Epidermal melanocyte (primary cell): ENCODE measurements around the gene TLCD1.

ENCODE experiments used
- DNase-seq: peaks from one replicate; pipeline ENCODE4 v3.0.0; 2011; ENCODE audit warnings: low spot score; ENCODE audit not compliant: insufficient read length

Gene TLCD1

GRCh38 chr17:28714281-28714680 lies 11.8 kb downstream of the TLCD1 start:
- DNase-seq: no peak

DNA sequence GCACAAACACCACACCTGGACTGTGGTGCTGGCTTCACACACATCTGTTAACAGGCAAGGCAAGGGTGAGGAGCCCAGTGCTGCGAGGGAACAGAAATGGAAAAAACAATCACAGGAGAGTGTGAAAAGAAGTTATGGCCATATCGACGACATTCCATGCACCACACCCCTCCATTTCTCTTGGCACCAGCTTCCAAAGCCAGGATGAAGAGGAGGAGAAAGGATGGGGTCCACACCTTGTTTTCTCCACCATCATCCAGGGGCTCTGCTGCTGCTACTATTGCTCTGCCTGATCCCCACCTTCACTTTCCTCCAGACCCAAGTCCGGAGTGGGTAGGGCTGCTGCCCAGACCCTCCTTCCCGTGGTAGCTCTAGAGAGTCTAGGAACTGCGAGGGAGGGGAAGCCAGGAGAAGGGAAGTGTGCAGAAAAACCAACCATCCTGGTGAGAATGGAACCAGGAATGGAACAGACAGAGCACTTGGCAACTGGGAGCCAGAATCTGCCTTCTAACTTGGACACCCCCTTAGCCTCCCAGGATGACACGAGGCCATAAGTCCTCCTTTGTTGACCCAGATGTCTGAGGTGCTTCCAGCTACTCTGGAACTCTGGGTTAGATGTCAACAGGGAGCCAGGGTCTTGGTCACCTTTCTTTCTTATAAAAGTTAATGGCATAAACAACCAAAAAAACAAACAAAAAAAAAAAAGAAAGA lies 13.2 kb downstream of the TLCD1 start:
- no peak for DNase-seq

DNA sequence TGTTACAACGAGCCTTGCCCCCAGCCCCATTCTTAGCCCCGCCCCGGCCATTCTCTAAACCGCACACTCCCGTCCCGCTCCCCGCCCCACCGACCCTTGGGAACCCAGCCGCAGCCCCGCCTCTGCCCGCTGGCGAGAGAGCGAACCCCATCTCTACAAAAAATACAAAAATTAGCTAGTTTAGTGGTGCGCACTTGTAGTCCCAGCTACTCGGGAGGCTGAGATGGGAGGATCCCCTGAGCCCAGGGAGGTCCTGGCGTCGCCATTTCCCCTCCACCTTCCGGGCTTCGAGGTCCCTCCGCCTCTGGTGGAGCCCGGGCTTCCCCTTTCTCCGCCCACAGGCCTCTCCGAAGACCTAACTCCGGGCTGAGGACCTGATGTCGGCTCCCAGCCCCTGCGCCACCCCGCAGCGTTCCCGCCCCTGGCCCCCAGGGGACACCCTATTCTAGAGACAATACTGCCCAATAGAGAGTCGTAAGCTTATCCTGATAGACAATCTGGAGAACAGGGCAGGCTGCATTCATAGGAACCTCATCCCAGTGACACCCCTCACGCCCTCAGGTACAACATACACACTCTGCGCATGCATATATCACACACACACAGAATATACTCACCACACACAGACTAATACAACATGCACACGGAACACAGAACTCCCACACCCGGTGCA lies 13.9 kb downstream of the TLCD1 start:
- DNase-seq: no peak

GRCh38 chr17:28711723-28712031 lies 14.4 kb downstream of the TLCD1 start, which contains the start of gene PROCA1:
Gene PROCA1, minus strand, starts transcription at chr17:28711888. Its CDS starts 228 bp downstream, at chr17:28711660.
- DNase-seq: no peak

GRCh38 chr17:28710861-28711722 lies 14.9 kb downstream of the TLCD1 start:
- DNase-seq: peak; percentile 96

- no peak for DNase-seq
Measured at GRCh38 chr17:28707339-28707720, 18.7 kb downstream of the TLCD1 start.

GRCh38 chr17:28706471-28707338 lies 19.3 kb downstream of the TLCD1 start:
- peak; percentile 9 for DNase-seq

GRCh38 chr17:28705728-28706334 lies 20.2 kb downstream of the TLCD1 start:
- DNase-seq: peak; percentile 12

GRCh38 chr17:28705074-28705659 lies 20.9 kb downstream of the TLCD1 start:
- peak; percentile 0 for DNase-seq

GRCh38 chr17:28704219-28704858 lies 21.7 kb downstream of the TLCD1 start:
- peak; percentile 3 for DNase-seq

DNA sequence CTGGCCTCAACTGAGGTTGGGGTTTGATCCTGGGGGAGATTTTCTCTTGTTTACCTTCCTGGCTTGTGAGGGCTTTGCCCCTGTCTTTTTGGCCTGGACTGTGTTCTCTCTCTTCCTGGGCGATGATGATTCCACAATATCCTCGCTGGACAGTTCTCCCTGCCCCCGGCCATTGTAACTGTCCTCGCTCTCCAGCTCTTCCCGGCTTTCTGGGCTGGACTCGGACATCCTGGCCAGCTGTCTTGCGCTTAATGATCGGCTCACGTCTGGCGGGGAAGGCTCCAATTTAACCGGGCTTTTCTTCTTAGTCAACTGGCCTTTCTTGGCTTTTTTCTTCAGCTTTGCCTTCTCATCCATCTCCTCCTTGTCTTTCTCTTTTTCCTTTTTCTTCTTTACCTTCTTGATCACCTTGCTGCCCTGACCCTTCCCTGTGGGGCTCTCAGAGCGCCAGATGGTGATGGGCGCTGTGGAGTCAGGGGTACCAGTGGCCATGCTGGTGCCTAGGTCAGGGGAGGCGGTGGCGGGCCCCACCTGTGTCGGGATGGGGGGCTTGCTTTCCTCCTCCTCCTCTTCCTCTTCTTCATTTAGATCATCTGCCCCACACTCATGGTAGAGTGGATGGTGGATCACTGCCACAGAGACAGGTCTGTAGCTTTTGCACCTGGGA lies 22.3 kb downstream of the TLCD1 start:
- DNase-seq: peak; percentile 4

GRCh38 chr17:28702752-28703150 lies 23.3 kb downstream of the TLCD1 start:
- peak; percentile 2 for DNase-seq

GRCh38 chr17:28702026-28702751 lies 23.8 kb downstream of the TLCD1 start:
- peak; percentile 5 for DNase-seq

DNA sequence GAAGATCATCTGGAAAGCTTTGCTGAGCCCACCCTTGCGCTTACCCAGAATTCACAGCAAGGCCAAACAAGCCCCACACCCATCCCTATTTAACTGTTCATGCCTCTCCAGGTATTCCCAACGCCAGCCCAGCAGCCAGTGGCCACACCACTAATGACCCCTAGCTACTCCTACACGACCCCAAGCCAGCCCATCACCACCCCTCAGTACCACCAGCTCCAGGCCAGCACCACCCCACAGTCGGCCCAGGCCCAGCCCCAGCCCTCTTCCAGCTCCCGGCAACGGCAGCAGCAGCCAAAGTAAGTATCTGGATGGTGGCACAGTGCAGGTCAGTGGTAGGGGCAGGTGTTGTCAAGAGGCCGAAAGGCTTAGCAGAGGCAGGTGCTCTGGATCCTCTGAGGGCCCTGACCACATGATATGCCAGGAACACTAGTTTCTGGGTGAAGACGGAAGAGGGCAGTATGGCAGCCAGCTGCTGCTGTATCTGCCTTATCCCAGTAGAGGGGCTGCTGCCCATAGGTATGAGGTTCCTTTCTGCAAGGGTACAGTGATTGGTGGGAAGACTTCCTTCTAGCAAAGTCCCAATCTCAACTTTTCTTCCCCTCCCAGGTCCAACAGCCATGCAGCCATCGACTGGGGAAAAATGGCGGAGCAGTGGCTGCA lies 25.1 kb downstream of the TLCD1 start:
- DNase-seq: no peak

GRCh38 chr17:28700278-28700677 lies 25.8 kb downstream of the TLCD1 start:
- no peak for DNase-seq

GRCh38 chr17:28698253-28698941 lies 27.6 kb downstream of the TLCD1 start:
- no peak for DNase-seq

DNA sequence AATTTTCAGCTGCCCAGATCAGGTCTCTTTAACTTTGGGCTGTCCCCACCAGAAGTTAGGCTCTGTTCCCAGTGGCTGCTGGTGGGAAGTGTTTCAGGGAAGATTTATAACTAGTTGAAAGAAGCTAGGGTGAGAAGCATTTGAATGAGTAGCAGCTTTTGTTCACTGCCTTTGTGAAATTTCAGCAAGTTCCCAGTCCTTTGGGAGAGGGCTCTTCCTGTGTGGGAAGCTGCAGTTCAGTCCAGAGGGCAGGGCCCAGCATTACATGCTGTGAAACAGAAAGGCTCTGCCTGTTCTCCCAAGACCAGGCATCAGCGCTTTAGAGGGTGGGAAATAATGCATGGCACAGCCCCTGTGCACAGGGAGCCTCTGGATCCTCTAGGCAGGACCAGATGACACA lies 32.2 kb downstream of the TLCD1 start:
- DNase-seq: no peak

DNA sequence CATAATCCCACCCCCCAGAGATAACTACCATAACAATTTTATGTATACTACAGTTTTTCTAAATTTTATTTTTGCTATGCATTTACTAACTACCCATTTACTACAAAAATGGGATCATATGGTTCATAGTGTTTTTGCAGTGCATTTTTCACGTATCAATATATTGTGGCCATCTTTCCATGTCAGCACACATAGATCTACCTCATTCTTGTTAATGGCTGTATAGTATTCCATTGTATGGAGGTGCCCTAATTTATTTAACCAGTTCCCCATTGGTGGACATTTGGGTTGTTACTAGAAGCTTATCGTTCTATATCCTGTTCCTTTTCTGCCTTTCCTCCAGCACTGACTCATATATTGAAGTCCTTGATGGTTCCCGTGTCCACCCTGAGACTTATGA lies 37.0 kb downstream of the TLCD1 start:
- no peak for DNase-seq
